CD4-positive, alpha-beta memory T cell (primary cell): ENCODE measurements around the gene SPON2. TPM values are rescaled to one million over a fixed set of nuclear protein-coding genes. Genes with fewer than 3 reads are reported as not detected.
A peak's percentile ranks its signal among the peaks of the same experiment; 100 is the strongest.

Experiments used
- CTCF ChIA-PET: fragments of 350-600 bp; sonication (Branson Sonifier 250); formaldehyde crosslinking; loops from one replicate; lab custom pipeline; 2021; ENCODE audit warnings: inconsistent platforms; ENCODE audit not compliant: partially characterized antibody; lab: Charles Lee
- POLR2A ChIA-PET: fragments of 350-600 bp; sonication (Branson Sonifier 250); formaldehyde crosslinking; loops from one replicate; lab custom pipeline; 2021; ENCODE audit not compliant: partially characterized antibody; lab: Charles Lee
- DNase-seq, 5 donors: peaks; one replicate each; pipeline versions ENCODE4 v3.0.0 to v3.0.0-alpha.2; 2020 to 2022; ENCODE audit warnings: mixed read lengths in 1 of 5
- H3K27ac ChIP-seq: one replicate; pipeline ENCODE4 v1.7.0; 2013; ENCODE audit warnings: low read depth, low read length
- H3K27me3 ChIP-seq: 2 replicates; pipeline ENCODE4 v1.7.0; 2013; ENCODE audit warnings: mild to moderate bottlenecking, low read length, moderate library complexity; ENCODE audit not compliant: insufficient read depth
- H3K36me3 ChIP-seq: 2 replicates; pipeline ENCODE4 v1.7.0; 2013; ENCODE audit warnings: mild to moderate bottlenecking, low read length, moderate library complexity; ENCODE audit not compliant: insufficient read depth
- H3K4me1 ChIP-seq: 2 replicates; pipeline ENCODE4 v1.7.0; 2013; ENCODE audit warnings: mild to moderate bottlenecking, low read length, moderate library complexity; ENCODE audit not compliant: insufficient read depth
- H3K4me3 ChIP-seq, 2 donors: one replicate each; pipeline ENCODE4 v1.7.0; 2013; ENCODE audit warnings: low read length in 2 of 2, mild to moderate bottlenecking in 1 of 2
- H3K9me3 ChIP-seq, 2 donors: one replicate each; pipeline ENCODE4 v1.7.0; 2013; ENCODE audit warnings: low read length in 2 of 2, control low read depth in 1 of 2; ENCODE audit not compliant: control insufficient read depth in 1 of 2
- H3K27ac Mint-ChIP-seq, 7 donors: one replicate each; pipeline ENCODE4 v1.8.0; 2020 to 2021; ENCODE audit warnings: mixed read lengths in 7 of 7, mild to moderate bottlenecking in 6 of 7, inconsistent platforms in 3 of 7, moderate library complexity in 3 of 7
- H3K27me3 Mint-ChIP-seq, 2 donors: one replicate each; pipeline ENCODE4 v1.8.0; 2020 to 2021; ENCODE audit warnings: mixed read lengths in 2 of 2
- H3K36me3 Mint-ChIP-seq, 2 donors: one replicate each; pipeline ENCODE4 v1.8.0; 2020 to 2021; ENCODE audit warnings: mixed read lengths in 2 of 2, inconsistent platforms in 1 of 2, mild to moderate bottlenecking in 1 of 2
- H3K4me1 Mint-ChIP-seq, 4 donors: one replicate each; pipeline ENCODE4 v1.8.0; 2020 to 2021; ENCODE audit warnings: mixed read lengths in 4 of 4, mild to moderate bottlenecking in 1 of 4
- H3K4me3 Mint-ChIP-seq, 8 donors: one replicate each; pipeline ENCODE4 v1.8.0; 2020 to 2021; ENCODE audit warnings: mixed read lengths in 8 of 8, mild to moderate bottlenecking in 7 of 8, moderate library complexity in 6 of 8, inconsistent platforms in 3 of 8
- H3K9me3 Mint-ChIP-seq, 8 donors: one replicate each; pipeline ENCODE4 v1.8.0; 2020 to 2021; ENCODE audit warnings: mixed read lengths in 8 of 8, mild to moderate bottlenecking in 5 of 8, inconsistent platforms in 3 of 8, moderate library complexity in 1 of 8
- intact Hi-C: fragments of 100-400 bp; cut with micrococcal nuclease; formaldehyde crosslinking; loops from one replicate; pipeline ENCODE4 v1.15.1; 2023
- polyA plus RNA-seq, 2 donors: library from polyadenylated mRNA; unstranded; fragments of 300-500 nt; fragmentation: Illumina TruSeq; gene quantifications; one replicate each; pipeline ENCODE4 v1.2.3, GENCODE V29; 2021
- total RNA-seq, 2 experiments: library from RNA; stranded (reverse); gene quantifications; one replicate each; pipeline ENCODE4 v1.2.3, GENCODE V29; 2021

The SPON2 gene
- total and polyA plus RNA-seq, 4 experiments from 2014 or later = 5.4 to 8.4 (median 7.2) TPM

DNA sequence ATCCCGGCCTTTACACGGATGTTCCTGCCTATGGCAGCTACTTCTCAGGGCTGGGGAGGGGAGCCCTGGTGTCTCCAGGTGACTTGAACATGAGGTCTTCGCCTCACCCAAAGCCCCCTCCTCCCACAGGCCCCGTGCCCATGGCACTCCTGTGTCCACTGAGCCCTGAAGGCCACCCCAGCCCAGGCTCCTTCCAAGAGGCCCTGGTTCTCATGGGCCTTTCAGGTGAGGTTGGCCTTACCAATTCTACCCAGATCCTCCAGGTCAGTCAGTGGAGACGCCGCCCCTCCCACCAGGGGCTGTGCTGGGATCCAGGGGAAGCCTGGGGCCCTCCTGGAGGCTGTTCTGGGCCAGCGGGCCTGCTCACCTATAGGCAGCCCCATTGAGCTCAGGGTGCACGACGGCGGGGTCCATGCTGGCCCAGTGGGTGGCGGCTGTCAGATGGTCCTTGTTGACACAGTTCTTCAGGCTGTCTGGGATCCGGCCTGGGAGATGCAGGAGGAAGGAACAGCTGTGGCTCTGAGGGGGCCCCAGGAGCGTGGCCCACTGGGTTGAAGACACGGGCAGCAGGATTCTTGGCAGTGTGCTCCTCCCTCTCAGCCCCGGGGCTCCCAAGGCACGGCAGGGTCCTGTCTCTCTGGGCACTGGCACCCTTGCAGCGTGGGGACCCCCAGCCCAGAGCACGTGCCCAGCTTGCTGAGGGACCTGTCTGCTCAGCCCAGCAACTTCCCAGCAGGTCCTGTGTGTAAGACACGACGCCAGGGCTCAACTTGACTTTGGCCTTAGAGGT lies 40.4 kb upstream of the SPON2 start:
- Histone ChIP-seq H3K4me1 (peaks cover 30% of the 10 kb centered on the region), H3K9me3 (no peaks in the 10 kb centered on the region), H3K27ac (no peak overlapping the region), H3K4me3 (no peak overlapping the region), H3K27me3 (no peaks in the 10 kb centered on the region), H3K36me3 (peaks cover 27% of the 10 kb centered on the region)
- intact Hi-C loops = no loop called here
- no peaks in the 10 kb centered on the region for H3K9me3 Mint-ChIP-seq
- ChIA-PET CTCF (no interaction called here), POLR2A (interaction anchor here (3.9 to 5.5 kb wide), 2 partner anchors 10 to 36 kb away, joined by 16 to 35 read pairs; partner anchors contain the start of gene CTBP1)
- peak overlapping the region in 1 of 7 donors; percentile 57 for H3K27ac Mint-ChIP-seq
- H3K27me3 Mint-ChIP-seq = no peaks in the 10 kb centered on the region
- no peak overlapping the region for H3K4me3 Mint-ChIP-seq
- peaks cover 12 to 20% of the 10 kb centered on the region in 2 donors for H3K36me3 Mint-ChIP-seq
- peaks cover 8 to 37% (median 14%) of the 10 kb centered on the region in 4 donors for H3K4me1 Mint-ChIP-seq
- DNase-seq = no peak

DNA sequence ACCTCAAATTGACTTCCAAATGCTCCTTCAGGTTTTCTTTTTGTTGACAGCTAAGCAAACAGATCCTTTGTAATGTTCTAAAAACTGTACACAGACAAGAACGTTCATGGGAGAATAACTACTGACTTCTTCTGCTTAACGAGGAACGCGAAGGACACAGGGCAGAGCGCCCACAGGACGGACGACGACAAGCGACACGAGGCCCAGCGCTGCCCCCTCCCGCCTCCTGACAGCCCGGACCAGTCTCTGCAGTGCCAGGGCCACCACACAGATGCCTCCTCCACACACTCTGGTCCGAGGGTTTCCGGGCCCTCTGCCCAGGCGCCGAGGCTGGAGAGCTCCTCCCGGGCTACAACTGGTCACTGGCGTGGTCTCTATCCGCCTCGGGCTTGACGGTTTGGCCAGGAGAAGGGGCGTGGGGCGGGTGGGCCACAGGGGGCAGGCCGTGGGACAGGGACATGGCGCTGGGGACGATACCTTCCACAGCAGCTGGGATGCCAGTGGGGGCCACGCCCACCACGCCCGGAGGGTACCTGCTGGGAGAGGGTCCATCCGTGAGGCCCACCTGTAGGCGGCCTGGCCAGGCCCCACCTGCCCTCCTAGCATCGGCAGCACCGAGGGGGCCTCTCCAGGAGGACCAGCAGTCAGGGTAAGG lies 39.6 kb upstream of the SPON2 start:
- peak overlapping the region in 1 of 7 donors; percentile 76 for H3K27ac Mint-ChIP-seq

GRCh38 chr4:1211371-1211770 lies 39.0 kb upstream of the SPON2 start:
- Histone ChIP-seq H3K27ac (no peak overlapping the region), H3K4me1 (peaks cover 16% of the 10 kb centered on the region), H3K9me3 (no peaks in the 10 kb centered on the region), H3K27me3 (no peaks in the 10 kb centered on the region), H3K4me3 (no peak overlapping the region), H3K36me3 (peaks cover 27% of the 10 kb centered on the region)
- Mint-ChIP-seq H3K27me3 (no peaks in the 10 kb centered on the region), H3K27ac (no peak overlapping the region), H3K4me3 (no peak overlapping the region), H3K36me3 (peaks cover 7 to 14% of the 10 kb centered on the region in 2 donors), H3K9me3 (no peaks in the 10 kb centered on the region), H3K4me1 (peaks cover 1 to 23% (median 3%) of the 10 kb centered on the region in 4 donors)
- intact Hi-C loops = no loop called here
- CTCF ChIA-PET = interaction anchor here (1.2 kb wide), 1 partner anchor 40 kb away, joined by 3 read pairs; no protein-coding TSS in a partner anchor
- POLR2A ChIA-PET = no interaction called here
- no peak for DNase-seq

More for the DNA sequence above, 39.6 kb upstream of the SPON2 start:
- no peak for DNase-seq
- Mint-ChIP-seq H3K9me3 (no peaks in the 10 kb centered on the region), H3K4me3 (no peak overlapping the region), H3K36me3 (peaks cover 10 to 18% of the 10 kb centered on the region in 2 donors), H3K27me3 (no peaks in the 10 kb centered on the region), H3K4me1 (peaks cover 4 to 30% (median 9%) of the 10 kb centered on the region in 4 donors)
- Histone ChIP-seq H3K4me1 (peaks cover 23% of the 10 kb centered on the region), H3K27me3 (no peaks in the 10 kb centered on the region), H3K27ac (no peak overlapping the region), H3K4me3 (no peak overlapping the region), H3K36me3 (peaks cover 27% of the 10 kb centered on the region), H3K9me3 (no peaks in the 10 kb centered on the region)
- ChIA-PET POLR2A (interaction anchor here (3.9 kb wide), 1 partner anchor 10 kb away, joined by 16 read pairs; no protein-coding TSS in a partner anchor), CTCF (interaction anchor here (1.2 kb wide), 1 partner anchor 41 kb away, joined by 3 read pairs; no protein-coding TSS in a partner anchor)
- intact Hi-C loops = no loop called here

DNA sequence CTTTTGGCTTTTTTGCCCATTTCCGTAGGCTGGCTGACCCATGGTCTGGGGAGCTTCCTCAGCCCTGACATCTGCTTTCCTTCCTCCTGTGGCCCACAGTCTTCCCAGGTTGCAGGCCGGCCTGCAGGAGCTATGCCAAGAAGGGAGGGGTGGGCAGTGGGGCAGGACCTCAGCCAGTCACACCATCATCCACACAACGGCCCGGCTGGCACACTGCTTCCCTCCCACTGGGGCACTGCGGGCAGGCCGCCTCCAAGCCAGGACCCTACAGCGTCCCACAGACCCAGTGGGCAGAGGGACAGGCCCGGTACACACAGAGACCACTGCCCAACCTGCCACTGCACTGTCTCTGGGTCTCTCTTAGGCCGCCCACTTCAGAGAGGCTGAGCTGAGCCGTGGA lies 38.6 kb upstream of the SPON2 start:
- peaks cover 7 to 14% of the 10 kb centered on the region in 2 donors for H3K36me3 Mint-ChIP-seq
- intact Hi-C loops = no loop called here
- H3K27me3 ChIP-seq = no peaks in the 10 kb centered on the region
- peaks cover 27% of the 10 kb centered on the region for H3K36me3 ChIP-seq
- no peak for DNase-seq
- ChIA-PET CTCF (interaction anchor here (1.2 kb wide), 1 partner anchor 40 kb away, joined by 3 read pairs; no protein-coding TSS in a partner anchor), POLR2A (no interaction called here)
- no peaks in the 10 kb centered on the region for H3K27me3 Mint-ChIP-seq
- H3K4me3 ChIP-seq = no peak overlapping the region
- no peak overlapping the region for H3K27ac Mint-ChIP-seq
- no peak overlapping the region for H3K4me3 Mint-ChIP-seq
- H3K4me1 Mint-ChIP-seq = peaks cover 0 to 19% (median 3%) of the 10 kb centered on the region in 4 donors
- H3K4me1 ChIP-seq = peaks cover 12% of the 10 kb centered on the region
- no peak overlapping the region for H3K27ac ChIP-seq
- H3K9me3 ChIP-seq = no peaks in the 10 kb centered on the region
- no peaks in the 10 kb centered on the region for H3K9me3 Mint-ChIP-seq

GRCh38 chr4:1210241-1210841 lies 38.0 kb upstream of the SPON2 start:
- POLR2A ChIA-PET = no interaction called here
- Histone ChIP-seq H3K4me1 (peaks cover 6% of the 10 kb centered on the region), H3K4me3 (no peak overlapping the region), H3K36me3 (peaks cover 22% of the 10 kb centered on the region), H3K27ac (no peak overlapping the region), H3K9me3 (no peaks in the 10 kb centered on the region), H3K27me3 (no peaks in the 10 kb centered on the region)
- Mint-ChIP-seq H3K9me3 (no peaks in the 10 kb centered on the region), H3K27ac (no peak overlapping the region), H3K4me3 (no peak overlapping the region), H3K27me3 (no peaks in the 10 kb centered on the region), H3K4me1 (peaks cover 0 to 13% (median 2%) of the 10 kb centered on the region in 4 donors), H3K36me3 (peaks cover 7 to 14% of the 10 kb centered on the region in 2 donors)
- DNase-seq = no peak
- CTCF ChIA-PET = no interaction called here
- intact Hi-C loops = no loop called here

DNA sequence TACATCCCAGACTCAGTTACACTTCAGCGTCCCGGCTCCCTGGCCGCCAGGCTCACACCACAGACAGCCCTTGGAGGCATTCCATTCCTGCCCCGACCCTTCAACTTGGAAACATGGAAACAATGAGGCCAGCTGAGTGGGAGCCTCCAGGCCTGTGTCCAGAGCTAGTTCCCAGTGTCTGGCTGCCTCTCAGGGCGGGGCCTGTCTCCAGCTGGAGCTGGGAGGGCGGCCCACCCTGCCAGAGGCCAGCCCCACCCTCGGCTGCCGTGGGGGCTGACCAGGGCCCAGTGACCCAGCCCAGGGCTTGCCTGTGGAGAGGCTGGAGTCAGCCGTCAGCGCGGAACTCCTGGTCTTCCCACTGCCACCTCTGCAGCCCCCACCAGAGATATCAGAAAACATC lies 37.4 kb upstream of the SPON2 start:
- intact Hi-C loops = no loop called here
- Histone ChIP-seq H3K36me3 (peaks cover 18% of the 10 kb centered on the region), H3K27ac (no peak overlapping the region), H3K4me3 (no peak overlapping the region), H3K4me1 (peaks cover 9% of the 10 kb centered on the region), H3K9me3 (no peaks in the 10 kb centered on the region), H3K27me3 (no peaks in the 10 kb centered on the region)
- Mint-ChIP-seq H3K9me3 (no peaks in the 10 kb centered on the region), H3K4me3 (no peak overlapping the region), H3K4me1 (peaks cover 1 to 13% (median 2%) of the 10 kb centered on the region in 4 donors), H3K36me3 (peaks cover 7 to 10% of the 10 kb centered on the region in 2 donors), H3K27ac (peak overlapping the region in 1 of 7 donors; percentile 66), H3K27me3 (no peaks in the 10 kb centered on the region)
- DNase-seq = no peak
- ChIA-PET POLR2A (no interaction called here), CTCF (no interaction called here)
